GM18519 (cell line): Measurements from ENCODE around the gene MAPKAP1.

Experiments used
- ATAC-seq: cut with Tn5 transposase; IDR thresholded peaks from one replicate; pipeline ENCODE4 v1.9.1; 2021; ENCODE audit warnings: mild to moderate bottlenecking, moderate library complexity; ENCODE audit not compliant: unreplicated experiment, low FRiP score

The MAPKAP1 gene

GRCh38 chr9:125706651-125707471 lies at the start of gene MAPKAP1:
TSS of gene MAPKAP1 (minus strand) at chr9:125707208. CDS start at chr9:125672574, 34,634 bp downstream.
- peak; percentile 80 for ATAC-seq

DNA sequence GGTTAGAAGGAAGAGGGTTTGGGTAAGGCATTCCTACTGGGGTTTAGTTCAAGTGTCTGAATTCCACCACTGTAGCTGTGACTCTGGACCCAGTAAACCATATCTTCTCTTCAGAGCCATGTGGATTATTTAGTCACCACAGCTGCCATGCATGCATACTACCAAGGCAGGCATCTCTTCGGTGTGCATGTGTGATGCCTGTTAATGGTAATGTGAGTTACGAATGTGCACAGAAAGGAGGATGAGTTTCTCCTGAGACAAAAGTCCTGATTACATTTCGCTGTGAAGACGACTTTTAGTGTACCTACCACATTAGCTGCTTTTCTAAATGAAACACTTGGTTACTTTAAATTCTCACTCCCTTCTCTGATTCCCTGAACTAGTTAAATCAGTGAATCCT lies 49.5 kb upstream of the MAPKAP1 start:
- no peak for ATAC-seq

DNA sequence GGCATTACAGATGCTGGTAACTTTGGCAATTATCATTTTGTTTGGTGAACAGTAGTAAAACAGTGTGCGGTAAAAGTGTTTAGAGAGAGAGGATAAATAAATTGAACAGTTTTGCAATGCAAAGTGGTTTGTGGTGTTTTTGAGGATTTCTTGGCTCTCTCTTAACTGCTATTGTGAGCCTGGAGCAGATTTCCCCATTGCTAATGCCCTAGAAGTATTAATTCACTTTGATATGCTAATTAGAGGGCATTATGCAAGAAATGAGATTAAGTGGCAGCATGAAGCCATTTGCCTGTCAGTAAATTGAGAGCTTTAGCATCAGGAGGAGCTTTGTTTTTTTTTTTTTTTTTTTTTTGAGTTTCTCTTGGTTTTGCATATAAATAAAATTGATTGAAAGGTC lies 48.3 kb upstream of the MAPKAP1 start:
- no peak for ATAC-seq

- ATAC-seq: no peak
Measured at GRCh38 chr9:125754096-125754495, 47.1 kb upstream of the MAPKAP1 start.

- ATAC-seq: no peak
Measured at GRCh38 chr9:125752070-125752628, 45.1 kb upstream of the MAPKAP1 start.

GRCh38 chr9:125750627-125751011 lies 43.6 kb upstream of the MAPKAP1 start:
- ATAC-seq: no peak

- no peak for ATAC-seq
Measured at GRCh38 chr9:125749951-125750626, 43.1 kb upstream of the MAPKAP1 start.

- no peak for ATAC-seq
Measured at GRCh38 chr9:125749287-125749935, 42.4 kb upstream of the MAPKAP1 start.

- ATAC-seq: no peak
Measured at GRCh38 chr9:125748446-125749099, 41.6 kb upstream of the MAPKAP1 start.

DNA sequence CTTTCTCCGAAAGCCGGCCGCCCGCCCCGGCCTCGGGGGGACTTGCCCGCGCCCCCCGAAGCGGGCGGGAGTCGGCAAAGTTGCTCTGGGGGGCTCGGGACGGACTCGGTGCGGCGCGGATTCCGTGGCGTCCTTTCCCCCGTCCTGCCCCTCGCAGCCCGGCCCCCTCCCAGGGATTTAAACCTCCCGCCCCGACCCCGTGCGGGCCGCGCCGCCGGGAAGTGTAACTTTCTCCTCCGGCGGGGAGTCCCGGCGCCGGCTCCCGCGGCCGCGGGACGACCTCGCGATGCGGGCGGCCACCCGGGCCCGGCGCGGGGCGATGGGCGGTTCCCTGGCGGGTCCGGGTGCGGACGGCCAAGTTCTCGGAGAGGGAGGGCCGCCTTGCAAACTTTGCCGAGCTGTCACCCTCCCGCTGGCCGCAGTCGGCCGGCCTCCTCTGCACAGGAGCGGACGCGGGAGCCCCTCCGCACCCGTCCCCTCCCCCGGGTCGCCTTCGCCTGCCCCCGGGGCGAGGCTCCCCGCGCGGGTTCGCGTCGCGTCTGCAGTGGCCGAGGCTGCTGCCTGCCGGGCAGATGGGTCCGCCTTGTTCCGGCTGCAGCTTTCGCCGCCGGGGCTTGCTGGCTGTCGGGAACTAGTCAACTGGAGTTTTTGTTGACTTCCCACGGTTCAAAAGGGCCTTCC lies 40.9 kb upstream of the MAPKAP1 start:
- no peak for ATAC-seq

DNA sequence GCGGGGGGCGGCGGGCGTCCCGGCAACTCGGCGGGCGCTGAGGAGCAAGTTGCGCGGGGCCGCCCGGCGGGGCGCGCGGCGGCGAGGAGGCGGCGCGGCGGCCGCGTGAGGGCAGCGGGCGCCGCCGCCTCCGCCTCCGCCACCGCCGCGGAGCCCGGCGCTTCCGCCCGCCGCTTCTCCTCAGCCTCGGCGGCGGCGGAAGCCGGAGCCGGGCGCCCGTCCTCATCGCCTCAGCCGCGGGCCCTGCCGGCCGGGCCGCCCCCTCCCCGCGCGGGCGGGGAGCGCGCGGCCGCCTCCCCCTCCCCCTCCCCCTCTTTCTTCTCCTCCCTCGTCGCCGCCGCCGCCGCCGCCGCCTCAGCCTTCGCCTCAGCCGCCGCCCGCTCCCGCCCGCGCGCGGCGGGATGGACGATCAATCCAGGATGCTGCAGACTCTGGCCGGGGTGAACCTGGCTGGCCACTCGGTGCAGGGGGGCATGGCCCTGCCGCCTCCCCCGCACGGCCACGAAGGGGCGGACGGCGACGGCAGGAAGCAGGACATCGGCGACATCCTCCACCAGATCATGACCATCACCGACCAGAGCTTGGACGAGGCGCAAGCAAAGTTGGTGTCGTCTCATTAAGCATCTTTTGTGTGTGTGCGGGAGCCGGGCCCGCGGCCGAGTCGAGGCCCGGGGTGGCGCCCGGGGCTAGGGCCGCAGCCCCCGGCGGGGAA lies 40.2 kb upstream of the MAPKAP1 start, which contains the start of gene PBX3:
PBX3 (plus strand) TSS at position 321 of the 712 bp plus-strand sequence.
- no peak for ATAC-seq

GRCh38 chr9:125746774-125747052 lies 39.7 kb upstream of the MAPKAP1 start:
- no peak for ATAC-seq

- ATAC-seq: peak; percentile 59
Measured at GRCh38 chr9:125746017-125746773, 39.2 kb upstream of the MAPKAP1 start.

- ATAC-seq: no peak
Measured at GRCh38 chr9:125745682-125746016, 38.6 kb upstream of the MAPKAP1 start.

- ATAC-seq: no peak
Measured at GRCh38 chr9:125745018-125745417, 38.0 kb upstream of the MAPKAP1 start.

GRCh38 chr9:125744616-125745015 lies 37.6 kb upstream of the MAPKAP1 start:
- ATAC-seq: no peak

- ATAC-seq: no peak
Measured at GRCh38 chr9:125743682-125744428, 36.8 kb upstream of the MAPKAP1 start.

DNA sequence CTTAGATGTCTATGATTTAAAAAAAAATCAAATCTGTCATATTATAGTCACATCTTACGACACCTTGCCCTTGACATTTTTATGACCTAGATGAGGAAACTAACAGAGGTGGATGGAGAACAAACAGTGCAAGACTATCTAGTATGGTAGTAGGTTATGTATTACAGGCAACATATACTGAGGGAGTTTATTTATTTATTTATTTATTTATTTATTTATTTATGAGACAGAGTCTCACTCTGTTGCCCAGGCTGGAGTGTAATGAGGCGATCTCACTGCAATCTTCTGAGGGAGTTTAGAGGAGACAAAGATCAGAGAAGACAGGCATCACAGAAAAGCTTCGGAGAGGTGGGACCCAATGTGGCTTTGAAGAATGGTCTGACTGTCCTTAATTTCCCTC lies 35.6 kb upstream of the MAPKAP1 start:
- ATAC-seq: no peak
